Activated CD4-positive, alpha-beta T cell treated with anti-CD3 and anti-CD28 coated beads for 24 hours (primary cell): ENCODE measurements around the gene ABHD5.

Experiments used
- DNase-seq, 2 donors: peaks; one replicate each; pipeline ENCODE4 v3.0.0-alpha.2; 2020; ENCODE audit warnings: low read depth in 2 of 2

Gene ABHD5

DNA sequence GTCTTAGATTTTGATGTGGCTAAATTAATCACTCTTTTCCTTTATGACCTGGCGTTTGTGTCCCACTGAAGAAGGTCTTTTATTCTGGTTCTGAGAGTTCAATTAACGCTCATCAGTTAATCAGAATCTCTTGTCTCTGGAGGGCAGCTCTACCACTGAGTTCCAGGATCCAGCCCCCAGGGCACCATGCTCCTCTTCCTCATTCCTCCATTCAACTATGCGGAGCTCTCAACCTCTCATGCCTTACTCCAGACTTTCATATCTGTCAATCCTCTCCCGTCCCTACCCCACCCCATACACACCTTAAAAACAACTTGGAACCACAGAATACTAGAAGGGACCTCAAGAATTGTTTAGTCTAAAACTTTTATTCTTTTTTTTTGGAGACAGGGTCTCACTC is 4.8 kb upstream of the ABHD5 start:
- DNase-seq: no peak

DNA sequence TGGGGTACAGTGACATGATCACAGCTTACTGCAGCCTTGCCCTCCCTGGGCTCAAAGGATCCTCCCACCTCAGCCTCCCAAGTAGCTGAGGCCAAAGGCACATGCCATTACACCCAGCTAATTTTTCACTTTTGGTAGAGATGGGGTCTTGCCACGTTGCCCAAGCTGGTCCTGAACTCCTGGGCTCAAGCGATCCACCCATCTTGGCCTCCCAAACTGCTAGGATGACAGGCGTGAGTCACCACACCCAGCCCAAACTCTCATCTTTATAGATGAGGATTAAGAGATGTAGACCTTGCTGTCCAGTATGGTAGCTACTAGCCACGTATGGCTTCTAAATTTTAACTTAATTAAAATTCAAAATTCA is 4.4 kb upstream of the ABHD5 start:
- DNase-seq: no peak

DNA sequence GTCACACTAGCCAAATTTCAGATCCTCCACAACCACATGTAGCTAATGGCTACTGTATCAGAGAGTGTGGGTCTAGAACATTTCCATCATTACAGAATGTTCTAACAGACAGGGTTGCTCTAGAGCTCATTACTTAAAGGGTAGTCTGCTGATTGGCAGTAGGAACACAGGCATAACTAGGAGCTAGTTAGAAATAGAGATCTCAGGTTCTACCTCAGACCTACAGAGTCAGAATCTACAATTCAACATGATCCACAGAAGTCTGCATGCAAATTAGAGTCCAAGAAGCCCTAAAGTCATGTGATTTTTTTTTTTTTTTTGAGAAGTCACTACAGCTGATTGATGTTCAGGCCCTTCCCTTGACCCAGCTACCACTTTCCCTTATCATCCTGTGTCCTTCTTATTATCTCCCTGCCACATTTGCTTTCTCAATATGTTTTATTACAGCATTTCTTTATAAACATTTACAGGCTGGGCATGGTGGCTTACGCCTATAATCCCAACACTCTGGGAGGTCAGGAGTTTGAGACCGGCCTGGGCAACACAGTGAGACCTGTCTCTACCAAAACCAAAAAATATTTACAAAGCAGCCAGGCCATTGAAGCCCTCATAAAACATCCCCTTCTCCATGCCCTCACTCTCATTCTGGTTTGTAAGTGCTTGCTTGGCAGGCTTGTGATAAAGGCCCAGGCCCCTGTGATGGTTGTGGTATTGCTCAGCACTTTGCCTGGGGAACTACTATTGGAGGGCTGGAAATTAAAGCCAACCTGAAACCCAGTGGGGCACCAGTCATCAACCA is 3.8 kb upstream of the ABHD5 start:
- DNase-seq: no peak

DNA sequence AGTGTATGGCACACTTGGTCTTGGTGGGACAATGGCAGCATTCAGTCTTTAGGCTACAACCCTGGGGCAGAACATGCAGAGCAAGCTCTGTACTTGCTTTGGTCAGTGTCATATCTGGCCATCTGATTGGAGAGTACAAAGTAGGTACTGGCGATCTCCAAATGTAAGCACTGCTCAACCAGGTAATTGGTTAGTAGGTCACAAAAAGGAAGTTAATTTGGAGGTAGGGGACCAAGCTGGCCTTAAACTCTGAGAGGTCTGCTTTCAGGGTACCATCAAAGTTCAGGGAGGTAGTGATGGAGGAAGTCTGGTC is 3.3 kb upstream of the ABHD5 start:
- DNase-seq: no peak

DNA sequence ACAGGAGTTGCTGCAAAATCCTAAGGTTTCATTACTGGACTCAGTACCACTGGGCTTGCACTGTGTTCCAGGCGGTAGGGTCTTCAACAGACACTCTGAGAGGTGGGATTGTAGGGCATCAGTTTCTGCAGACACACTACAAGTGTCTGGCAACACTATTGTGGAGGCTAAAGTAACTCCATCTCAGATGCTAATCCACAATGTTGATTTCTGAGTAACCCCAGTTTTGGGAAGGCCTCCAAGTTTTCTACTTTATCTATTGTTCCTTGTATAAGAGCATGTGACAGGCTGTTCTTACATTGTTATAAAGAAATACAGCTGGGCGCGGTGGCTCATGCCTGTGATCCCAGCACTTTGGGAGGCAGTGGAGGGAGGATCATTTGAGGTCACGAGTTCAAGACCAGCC is 2.5 kb upstream of the ABHD5 start:
- DNase-seq: no peak

DNA sequence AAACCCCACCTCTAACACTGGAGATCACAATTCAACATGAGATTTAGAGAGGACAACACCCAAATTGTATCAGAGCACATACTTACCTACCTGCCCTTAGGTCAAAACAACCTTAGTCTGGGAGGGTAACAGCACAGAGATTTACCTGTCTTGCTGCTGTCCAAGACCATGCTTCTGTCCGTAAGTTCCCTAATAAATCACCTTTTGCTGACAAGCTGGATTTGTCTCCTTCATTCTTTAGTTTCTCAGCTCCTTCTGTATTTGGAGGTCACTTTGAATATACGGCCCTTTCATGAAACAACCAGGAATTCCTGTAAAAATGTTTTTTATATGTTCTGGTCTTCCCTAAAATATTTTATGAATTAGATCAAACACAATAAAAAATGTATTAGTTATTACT is 1.6 kb upstream of the ABHD5 start:
- no peak for DNase-seq

DNA sequence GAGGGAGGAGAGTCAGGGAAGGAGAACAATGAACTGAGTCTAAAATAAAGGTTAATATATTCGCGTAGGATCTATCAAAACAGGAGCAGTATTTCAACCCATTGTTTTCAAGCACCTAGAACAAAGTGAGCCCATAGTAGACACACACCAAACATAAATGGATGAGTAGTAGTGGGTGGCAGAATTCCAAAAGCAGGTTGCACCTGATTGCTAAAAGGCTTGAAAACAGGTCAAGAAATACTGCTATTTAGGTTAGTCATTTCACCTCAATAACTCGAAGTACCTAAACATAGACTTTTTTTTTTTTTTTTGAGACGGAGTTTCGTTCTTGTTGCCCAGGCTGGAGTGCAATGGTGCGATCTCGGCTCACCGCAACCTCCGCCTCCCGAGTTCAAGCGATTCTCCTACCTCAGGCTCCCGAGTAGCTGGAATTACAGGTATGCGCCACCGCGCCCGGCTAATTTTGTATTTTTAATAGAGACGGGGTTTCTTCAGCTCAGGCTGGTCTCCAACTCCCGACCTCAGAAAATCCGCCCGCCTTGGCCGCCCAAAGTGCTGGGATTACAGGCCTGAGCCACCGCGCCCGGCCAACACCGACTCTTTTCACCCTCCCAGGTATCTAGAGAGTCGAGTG is 855 bp upstream of the ABHD5 start:
- no peak for DNase-seq

DNA sequence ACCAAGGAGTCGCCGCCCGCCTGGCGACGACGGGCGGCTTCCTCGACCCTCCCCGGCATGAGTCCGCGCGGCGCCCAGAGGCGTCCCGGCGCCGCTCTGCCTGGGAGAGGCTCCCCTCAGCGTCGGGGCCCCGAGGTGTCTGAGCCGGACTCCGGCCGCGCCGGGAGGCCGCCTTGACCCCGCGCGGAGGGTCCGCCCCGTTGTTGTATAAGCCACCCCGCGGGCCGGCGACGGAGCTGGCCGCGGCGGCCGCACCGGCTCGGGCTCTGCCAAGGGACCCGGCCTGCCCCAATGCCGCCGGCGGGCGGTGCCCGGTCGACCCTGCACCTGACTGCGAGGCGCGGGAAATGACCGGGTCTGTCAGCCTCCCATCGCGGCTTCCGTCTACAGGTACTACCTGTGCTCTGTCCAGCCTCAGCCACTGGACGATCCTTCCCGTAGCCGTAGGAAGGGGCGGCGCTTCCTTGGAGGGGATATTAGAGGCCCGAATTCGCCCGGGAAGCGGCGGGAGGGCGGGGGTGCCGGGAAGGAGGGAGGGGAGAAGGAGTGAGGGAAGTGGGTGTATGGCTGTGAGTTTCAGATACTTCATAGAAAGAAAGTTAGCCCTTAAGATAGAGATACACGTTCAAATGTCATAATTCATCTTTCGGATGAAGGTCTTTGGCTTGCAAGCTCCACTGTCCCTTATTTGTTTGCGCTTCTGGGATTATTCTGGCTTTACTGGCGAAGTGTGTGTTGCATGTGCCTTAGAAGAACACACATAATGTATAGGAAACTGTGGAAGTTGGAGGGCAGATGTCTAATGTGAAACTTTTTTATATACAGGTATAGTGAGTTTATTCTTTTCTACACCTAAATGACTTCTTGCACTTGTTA is 620 bp downstream of the ABHD5 start:
- peak; percentile 3 to 37 for DNase-seq

DNA sequence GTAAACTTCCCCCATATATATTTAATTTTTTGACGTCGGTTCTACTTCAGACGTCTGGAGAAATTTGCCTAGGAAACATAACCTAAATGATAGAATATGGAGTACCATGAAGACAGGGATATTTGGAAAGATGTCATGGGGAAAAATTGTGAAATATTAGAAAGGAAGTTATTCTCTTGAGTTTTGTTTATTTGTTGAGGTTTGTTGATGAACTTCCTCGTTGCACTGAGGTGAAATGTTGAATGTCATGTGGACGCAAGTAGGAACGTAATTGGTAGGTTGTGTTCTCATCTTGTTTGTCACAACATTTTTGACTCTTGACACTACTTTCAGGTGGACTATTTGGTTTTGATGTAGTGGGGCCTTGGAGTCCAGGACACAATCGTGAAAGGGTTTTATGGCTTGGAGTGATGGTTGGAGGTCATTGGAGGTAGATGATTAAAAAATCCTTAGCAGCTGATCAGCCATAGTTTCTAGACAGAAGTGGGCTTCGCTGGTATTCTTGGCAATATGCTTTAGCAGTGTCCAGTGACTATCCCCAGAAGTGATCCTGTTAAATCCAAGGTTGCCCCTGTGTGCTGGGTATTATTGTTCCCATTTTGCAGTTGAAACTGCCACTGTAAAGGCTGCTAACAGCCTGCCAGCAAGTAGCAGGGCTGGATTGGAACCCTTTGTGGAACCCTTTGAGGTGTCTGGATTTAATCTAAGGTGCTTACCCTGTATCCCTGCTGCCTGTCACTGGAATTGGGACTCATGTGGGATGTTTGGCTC is 1.5 kb downstream of the ABHD5 start:
- DNase-seq: no peak

DNA sequence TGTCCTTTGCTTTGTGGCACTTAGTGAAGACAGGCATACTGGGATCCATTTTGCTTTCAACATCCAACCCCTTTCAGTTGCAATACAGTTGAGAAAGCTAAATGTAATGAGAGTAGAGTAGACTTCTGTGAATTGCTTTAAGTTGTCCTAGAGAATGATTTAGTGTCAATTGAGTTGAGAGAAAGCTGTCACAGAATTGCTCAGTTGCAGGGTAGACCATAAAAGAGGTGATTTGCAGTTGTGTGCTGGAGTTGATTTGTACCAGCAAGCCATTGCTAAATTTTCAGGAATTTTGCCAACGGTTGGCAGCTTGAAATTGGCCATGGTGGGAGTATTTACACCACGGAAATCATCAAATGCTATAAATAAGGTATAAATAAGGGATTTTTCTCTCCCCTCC is 2.2 kb downstream of the ABHD5 start:
- DNase-seq: no peak

DNA sequence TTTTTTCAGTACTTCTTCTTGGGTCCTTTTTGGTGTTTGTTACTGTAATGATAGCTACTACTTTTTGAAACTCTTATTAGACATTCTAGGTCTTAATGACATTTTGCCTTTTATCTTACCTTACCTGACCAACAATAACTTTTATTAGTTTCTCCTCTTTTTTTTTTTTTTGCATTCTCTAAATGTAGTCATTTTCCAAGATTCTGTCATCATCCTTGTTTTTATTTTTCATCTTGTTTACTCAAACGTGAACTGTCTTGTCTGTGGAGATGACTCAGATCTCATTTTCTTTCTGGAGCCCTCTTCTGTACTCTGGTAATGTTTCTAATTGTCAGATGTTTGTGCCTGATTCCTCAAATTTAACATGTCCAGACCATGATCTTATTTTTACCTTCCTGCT is 2.9 kb downstream of the ABHD5 start:
- DNase-seq: no peak

DNA sequence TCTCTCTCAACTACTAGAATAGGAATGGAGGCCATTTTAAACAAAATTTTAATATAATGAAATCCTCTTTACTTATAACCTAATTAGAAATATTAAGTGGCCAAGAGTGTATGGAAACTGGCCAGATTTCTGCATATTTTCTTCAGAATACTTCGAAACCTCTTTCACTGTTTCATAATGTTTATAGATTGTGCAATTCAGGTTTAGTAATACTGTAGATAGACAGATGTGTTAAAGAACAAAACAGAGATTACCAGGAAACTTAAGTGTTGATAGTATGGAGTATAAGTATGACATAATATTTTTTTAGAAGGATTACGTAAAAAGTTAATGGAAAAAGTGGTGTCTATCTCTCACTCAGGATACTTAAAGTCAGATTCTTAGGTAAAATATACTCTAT is 4.7 kb downstream of the ABHD5 start:
- no peak for DNase-seq

DNA sequence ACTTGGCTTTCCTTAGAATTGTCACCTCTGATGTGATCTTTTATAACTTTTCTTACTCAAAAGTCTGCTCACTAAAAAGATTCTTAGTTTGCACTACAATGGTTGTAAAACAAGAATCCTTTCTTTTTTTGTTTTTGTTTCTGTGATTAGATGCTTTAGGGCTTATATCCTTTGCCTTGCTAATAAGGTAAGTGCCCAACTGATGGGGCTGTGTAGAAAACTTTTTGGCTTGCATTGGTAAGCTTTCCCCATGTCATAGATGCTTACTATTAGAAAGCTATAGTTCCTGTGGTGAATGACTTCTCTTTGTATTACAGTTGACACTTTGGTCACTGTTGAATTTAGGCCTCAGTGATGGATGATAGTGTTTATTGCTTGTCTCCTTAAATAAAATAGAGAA is 5.1 kb downstream of the ABHD5 start:
- DNase-seq: no peak

DNA sequence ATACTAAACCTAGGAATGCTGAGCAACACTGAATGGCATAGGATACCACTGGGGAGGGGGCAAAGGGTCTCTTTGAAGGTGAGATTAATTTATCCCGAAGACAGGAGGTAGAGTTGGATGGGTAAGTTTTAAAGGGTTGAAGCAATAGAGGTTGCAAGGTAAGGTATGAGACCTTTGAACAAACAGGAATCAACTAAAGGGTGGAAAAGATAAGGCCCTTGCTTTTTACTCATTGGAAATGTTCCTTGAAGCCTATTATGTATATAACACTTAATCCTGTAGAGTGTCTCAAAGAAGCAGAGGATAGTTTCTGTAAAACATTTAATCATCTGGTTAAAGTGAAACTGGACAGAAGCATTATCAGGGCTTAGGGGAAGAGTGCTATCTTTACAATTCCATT is 5.7 kb downstream of the ABHD5 start:
- DNase-seq: no peak

DNA sequence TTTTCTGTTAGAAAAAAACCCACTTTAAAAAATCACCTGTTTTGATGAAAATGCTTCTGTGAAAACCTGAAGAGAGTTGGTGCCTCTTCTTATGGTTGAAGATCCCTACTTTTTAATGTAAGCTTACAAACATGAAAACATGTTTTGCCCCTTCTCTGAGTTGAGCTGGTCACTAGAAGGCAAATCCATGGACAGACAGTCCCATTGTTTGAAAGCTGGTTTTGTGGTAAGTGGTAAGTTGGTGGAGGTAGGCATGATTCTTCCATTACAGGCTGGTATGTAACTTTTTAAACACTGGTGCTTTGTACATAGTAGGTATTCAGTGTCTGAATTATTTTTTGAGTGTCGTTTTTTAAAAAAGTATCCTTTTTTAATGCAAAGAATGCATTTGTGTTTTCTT is 6.1 kb downstream of the ABHD5 start:
- DNase-seq: no peak

DNA sequence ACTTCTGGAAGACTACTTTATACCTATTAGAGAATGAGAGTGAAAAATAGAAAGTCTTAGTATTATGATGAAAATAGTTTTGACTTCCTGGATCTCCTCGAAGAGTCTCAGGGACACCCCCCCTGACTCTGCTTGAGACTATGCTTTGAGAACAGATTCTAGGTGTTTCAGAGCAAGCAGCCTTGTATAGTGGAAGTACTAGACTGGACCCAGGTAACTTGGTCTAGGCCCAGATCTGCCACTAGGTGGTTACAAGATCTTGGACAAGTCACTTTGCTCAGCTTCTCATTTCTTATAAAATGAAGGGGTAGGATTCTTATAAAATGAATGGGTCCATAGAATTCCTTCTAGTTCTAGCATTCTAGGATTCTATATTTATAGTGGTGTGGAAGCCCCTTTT is 9.1 kb downstream of the ABHD5 start:
- DNase-seq: no peak

DNA sequence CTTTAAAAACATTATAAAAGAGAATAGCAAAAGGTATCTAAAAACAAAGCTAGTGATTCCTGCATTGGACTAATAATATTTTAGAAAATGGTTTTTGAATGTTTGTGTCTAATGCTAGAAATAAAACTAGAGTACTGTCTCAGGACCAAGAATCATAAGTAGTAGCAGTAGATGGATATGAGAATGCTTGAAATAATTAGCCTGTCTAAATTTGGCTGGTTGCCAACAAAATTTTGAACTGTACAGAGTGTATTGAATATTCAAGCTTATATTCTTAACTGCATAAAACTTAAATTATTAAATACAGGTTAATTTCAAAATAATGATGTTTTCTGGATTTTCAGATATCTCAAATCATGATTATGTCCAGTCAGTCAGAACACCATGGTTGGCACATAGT is 14.0 kb downstream of the ABHD5 start:
- DNase-seq: no peak

DNA sequence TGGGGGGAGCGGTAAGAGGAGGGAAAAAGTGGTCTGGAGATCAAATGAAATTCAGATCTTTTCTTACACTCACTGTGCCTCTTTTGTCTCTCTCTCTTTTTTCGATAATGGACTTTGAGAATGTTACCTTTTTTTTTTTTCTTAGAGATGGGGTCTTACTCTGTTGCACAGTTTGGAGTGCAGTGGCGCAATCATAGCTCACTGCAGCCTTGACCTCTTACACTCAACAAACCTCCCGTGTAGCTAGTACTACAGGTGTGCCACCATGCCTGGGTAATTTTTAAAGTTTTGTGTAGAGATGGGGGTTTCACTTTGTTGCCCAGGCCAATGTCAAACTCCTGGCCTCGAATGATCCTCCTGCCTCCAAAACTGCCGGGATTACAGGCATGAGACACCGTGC is 15.6 kb downstream of the ABHD5 start:
- DNase-seq: no peak

DNA sequence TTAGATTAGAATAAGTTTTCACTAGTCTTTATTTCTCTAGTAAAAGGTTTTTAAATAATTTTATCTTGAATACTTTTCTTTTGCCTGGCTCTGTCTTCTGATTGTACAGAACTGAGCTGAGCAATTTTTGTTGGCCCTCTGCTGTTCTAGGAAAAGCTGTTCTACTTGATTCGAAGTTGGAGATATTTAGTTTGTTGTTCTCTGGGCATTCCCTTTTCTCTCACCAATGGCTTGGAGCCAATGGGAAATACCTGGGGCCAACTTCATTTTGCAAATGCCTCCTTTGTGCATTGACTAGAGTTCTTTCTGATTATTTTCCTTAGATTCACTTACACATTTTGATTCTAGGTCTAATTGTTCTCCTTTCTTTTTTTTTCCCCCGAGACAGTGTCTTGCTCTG is 16.5 kb downstream of the ABHD5 start:
- DNase-seq: no peak

DNA sequence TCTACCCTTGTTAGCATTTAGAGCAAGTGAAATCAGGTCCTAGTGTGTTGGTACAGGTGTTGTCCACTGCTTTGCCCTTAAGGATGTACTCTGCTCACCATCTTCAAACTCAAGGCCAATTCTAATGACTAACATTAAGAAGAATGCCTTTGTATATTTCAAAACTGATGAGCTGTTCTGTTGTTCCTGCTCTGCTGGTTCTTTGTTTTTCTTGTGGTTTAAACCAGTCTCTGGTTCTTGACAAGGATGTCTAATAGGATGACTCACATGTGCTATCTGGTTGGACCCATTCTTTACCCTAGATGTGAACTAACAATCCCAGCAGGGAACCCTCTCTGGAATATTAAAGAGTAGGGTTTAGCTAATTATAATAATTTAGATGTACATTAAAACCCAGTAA is 17.3 kb downstream of the ABHD5 start:
- DNase-seq: no peak

DNA sequence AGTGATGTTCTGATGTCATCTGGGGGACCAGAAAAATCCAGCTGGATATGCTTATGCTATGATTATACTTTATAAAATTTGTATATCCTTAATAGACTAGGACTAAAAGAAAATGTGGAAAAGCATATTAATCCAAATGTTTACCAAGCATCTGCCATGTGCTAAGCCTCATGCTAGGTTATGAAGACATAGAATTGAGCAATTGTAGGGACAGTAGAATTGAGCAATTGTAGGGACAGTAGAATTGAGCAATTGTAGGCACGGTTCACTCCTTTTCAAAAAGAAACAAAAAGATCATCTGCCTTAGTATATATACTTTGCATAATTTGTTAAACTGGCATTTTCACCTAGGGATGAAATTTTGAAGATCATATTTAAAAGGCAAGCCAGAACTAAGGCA is 18.3 kb downstream of the ABHD5 start:
- DNase-seq: no peak

DNA sequence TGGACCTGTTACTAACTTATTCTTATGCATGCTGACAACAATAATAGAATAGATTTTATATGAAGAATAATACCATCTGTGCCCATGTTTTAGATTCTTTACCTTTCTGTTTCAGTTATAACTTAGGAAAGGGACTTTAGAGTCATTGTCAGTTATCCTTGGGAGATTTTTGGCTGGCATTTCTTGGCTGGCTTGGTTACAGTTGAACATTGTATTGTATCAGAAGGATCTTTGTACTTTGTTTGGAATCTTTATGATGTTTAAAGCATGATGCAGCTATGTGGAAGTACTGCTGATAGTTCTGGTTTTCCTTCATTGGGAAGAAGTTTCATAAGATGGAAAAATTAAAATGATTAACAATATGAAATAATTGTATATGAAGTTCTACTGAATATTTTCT is 19.9 kb downstream of the ABHD5 start:
- no peak for DNase-seq
